EH (cell line): ENCODE results near the gene PSD.

Experiments
- DNase-seq: peaks from one replicate; pipeline ENCODE4 v3.0.0-alpha.2; 2015; ENCODE audit warnings: low read depth

PSD gene

GRCh38 chr10:102404361-102405107, 14.1 kb downstream of the PSD start:
- no peak for DNase-seq

GRCh38 chr10:102403115-102403514, 15.5 kb downstream of the PSD start:
- no peak for DNase-seq

- no peak for DNase-seq
These were observed 16.1 kb downstream of the PSD start for GRCh38 chr10:102402512-102402896.

- DNase-seq = peak; percentile 65
These were observed 16.7 kb downstream of the PSD start for GRCh38 chr10:102401735-102402511.

GRCh38 chr10:102401342-102401654, 17.3 kb downstream of the PSD start:
- no peak for DNase-seq

- DNase-seq = no peak
These were observed 17.8 kb downstream of the PSD start for GRCh38 chr10:102400598-102401341.

GRCh38 chr10:102400076-102400475, 18.5 kb downstream of the PSD start:
- no peak for DNase-seq

- DNase-seq = peak; percentile 85
These were observed 19.2 kb downstream of the PSD start for GRCh38 chr10:102399217-102400021.

- no peak for DNase-seq
These were observed 20.2 kb downstream of the PSD start for GRCh38 chr10:102398172-102399020.

- no peak for DNase-seq
These were observed 21.1 kb downstream of the PSD start for GRCh38 chr10:102397222-102398171.

GRCh38 chr10:102396730-102397151, 21.8 kb downstream of the PSD start:
- no peak for DNase-seq

GRCh38 chr10:102396317-102396650, 22.3 kb downstream of the PSD start:
- no peak for DNase-seq

- DNase-seq = peak; percentile 87
These were observed 22.9 kb downstream of the PSD start, which contains the start of gene NFKB2 for GRCh38 chr10:102395400-102396316. Gene NFKB2, plus strand, starts transcription at chr10:102395705. Its CDS starts 255 bp downstream, at chr10:102395960.

- peak; percentile 32 for DNase-seq
These were observed 23.7 kb downstream of the PSD start for GRCh38 chr10:102394801-102395399.

GRCh38 chr10:102394079-102394800, 24.3 kb downstream of the PSD start:
- DNase-seq = peak; percentile 93

- no peak for DNase-seq
These were observed 25.0 kb downstream of the PSD start for GRCh38 chr10:102393411-102394078.

- DNase-seq = no peak
These were observed 26.3 kb downstream of the PSD start for GRCh38 chr10:102392306-102392705.
